GM15510 (cell line): ENCODE measurements around the gene MISP3.

Source experiments
- POLR2A ChIP-seq: IDR thresholded peaks from 3 replicates; pipeline ENCODE4 v1.6.1; 2011; ENCODE audit warnings: borderline replicate concordance; ENCODE audit not compliant: insufficient read length; ENCODE audit errors: extremely low read depth

The MISP3 gene

GRCh38 chr19:14091813-14092462 lies 19.4 kb downstream of the MISP3 start:
- no peak for TF ChIP-seq POLR2A

- TF ChIP-seq POLR2A: no peak
Measured at GRCh38 chr19:14093117-14093823, 20.7 kb downstream of the MISP3 start.

- no peak for TF ChIP-seq POLR2A
Measured at GRCh38 chr19:14094854-14095253, 22.3 kb downstream of the MISP3 start.

GRCh38 chr19:14096272-14096992 lies 23.8 kb downstream of the MISP3 start:
- no peak for TF ChIP-seq POLR2A

- no peak for TF ChIP-seq POLR2A
Measured at GRCh38 chr19:14097532-14098151, 25.1 kb downstream of the MISP3 start.

- TF ChIP-seq POLR2A: no peak
Measured at GRCh38 chr19:14101003-14101545, 28.5 kb downstream of the MISP3 start.

GRCh38 chr19:14102102-14102696 lies 29.6 kb downstream of the MISP3 start:
- TF ChIP-seq POLR2A: no peak

- no peak for TF ChIP-seq POLR2A
Measured at GRCh38 chr19:14102756-14103155, 30.2 kb downstream of the MISP3 start.

- TF ChIP-seq POLR2A: no peak
Measured at GRCh38 chr19:14103310-14103709, 30.7 kb downstream of the MISP3 start.

- TF ChIP-seq POLR2A: no peak
Measured at GRCh38 chr19:14105680-14106079, 33.1 kb downstream of the MISP3 start.

GRCh38 chr19:14106840-14107239 lies 34.3 kb downstream of the MISP3 start:
- no peak for TF ChIP-seq POLR2A

GRCh38 chr19:14107581-14108461 lies 35.2 kb downstream of the MISP3 start:
- TF ChIP-seq POLR2A: no peak

- no peak for TF ChIP-seq POLR2A
Measured at GRCh38 chr19:14110650-14111049, 38.1 kb downstream of the MISP3 start.

GRCh38 chr19:14111486-14111885 lies 38.9 kb downstream of the MISP3 start:
- no peak for TF ChIP-seq POLR2A
